ENCODE measurements around the gene MCCC1. TPM values are rescaled to one million over a fixed set of nuclear protein-coding genes. Genes with fewer than 3 reads are reported as not detected.

The MCCC1 gene
- polyA plus RNA-seq, 1 donor (not counting 4 experiments of a cell fraction or from before 2014, with no cell fraction given) = 11.7 TPM

DNA sequence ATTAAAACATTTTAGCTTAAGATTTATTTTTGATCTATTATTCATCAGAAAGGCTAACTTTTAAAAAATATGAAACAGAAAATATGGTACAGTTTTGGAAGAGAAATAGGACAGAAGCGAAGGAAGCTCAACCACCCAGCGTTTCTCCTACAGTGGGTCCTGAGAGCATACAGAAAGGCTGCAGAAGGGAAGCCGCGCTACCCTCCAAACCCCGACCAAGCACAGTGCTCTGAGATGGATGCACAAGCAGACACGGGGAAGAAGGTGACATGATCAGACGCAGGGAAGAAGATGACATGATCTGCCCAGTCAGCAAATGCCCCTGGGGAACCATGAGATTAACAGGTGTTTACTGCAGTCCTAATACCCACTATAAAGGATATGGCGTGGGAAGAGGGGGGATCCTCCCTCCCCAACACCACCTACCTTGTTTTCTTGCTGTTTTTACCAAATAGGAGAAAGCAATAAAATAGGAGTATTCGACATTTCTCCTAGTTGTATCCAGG, 133.4 kb downstream of the MCCC1 start:
- no peak for FAIRE-seq
- H3K27ac ChIP-seq (ENCODE audit: control insufficient read depth, insufficient read depth, low read length) = no peak overlapping the region
- H3K4me2 ChIP-seq (ENCODE audit: control insufficient read depth, extremely low read depth, insufficient read depth, low read depth, low read length) = no peak overlapping the region
- no peak overlapping the region for H3K9ac ChIP-seq (ENCODE audit: control insufficient read depth, extremely low read depth, insufficient read depth, low read length)
- no peaks in the 10 kb centered on the region for H3K9me3 ChIP-seq (ENCODE audit: control insufficient read depth, low read depth, low read length)
- no peak overlapping the region for H3K4me3 ChIP-seq (ENCODE audit: control insufficient read depth in 2 of 3, extremely low read depth in 1 of 3, insufficient read depth in 2 of 3, low read depth in 1 of 3, low read length in 3 of 3)
- DNase-seq (ENCODE audit: low read depth, low spot score) = no peak
- no peak overlapping the region for H2AFZ ChIP-seq (ENCODE audit: control insufficient read depth, low read length)
- no peak for TF ChIP-seq EZH2 (IDR thresholded peaks at IDR 0.05; ENCODE audit: low read length)
- TF ChIP-seq, protein P1, sequence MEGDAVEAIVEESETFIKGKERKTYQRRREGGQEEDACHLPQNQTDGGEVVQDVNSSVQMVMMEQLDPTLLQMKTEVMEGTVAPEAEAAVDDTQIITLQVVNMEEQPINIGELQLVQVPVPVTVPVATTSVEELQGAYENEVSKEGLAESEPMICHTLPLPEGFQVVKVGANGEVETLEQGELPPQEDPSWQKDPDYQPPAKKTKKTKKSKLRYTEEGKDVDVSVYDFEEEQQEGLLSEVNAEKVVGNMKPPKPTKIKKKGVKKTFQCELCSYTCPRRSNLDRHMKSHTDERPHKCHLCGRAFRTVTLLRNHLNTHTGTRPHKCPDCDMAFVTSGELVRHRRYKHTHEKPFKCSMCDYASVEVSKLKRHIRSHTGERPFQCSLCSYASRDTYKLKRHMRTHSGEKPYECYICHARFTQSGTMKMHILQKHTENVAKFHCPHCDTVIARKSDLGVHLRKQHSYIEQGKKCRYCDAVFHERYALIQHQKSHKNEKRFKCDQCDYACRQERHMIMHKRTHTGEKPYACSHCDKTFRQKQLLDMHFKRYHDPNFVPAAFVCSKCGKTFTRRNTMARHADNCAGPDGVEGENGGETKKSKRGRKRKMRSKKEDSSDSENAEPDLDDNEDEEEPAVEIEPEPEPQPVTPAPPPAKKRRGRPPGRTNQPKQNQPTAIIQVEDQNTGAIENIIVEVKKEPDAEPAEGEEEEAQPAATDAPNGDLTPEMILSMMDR (optimal IDR thresholded peaks at IDR 0.05 in 1 of 3, IDR thresholded peaks at IDR 0.05 in 1 of 3, conservative IDR thresholded peaks at IDR 0.05 in 1 of 3; ENCODE audit: extremely low read depth in 1 of 3, insufficient read depth in 2 of 3, low read length in 3 of 3) = no peak
- H3K27me3 ChIP-seq (ENCODE audit: control insufficient read depth, extremely low read depth, insufficient read depth, low read length) = no peaks in the 10 kb centered on the region
- no peaks in the 10 kb centered on the region for H4K20me1 ChIP-seq (ENCODE audit: control insufficient read depth, extremely low read depth, insufficient read depth, low read length)
- H3K36me3 ChIP-seq (ENCODE audit: control insufficient read depth in 2 of 2, extremely low read depth in 1 of 2, insufficient read depth in 2 of 2, low read length in 2 of 2) = peaks cover 0 to 6% of the 10 kb centered on the region in 2 experiments
- H3K79me2 ChIP-seq (ENCODE audit: control insufficient read depth, insufficient read depth, low read length) = peaks cover 43% of the 10 kb centered on the region
- dilution Hi-C loops (cut with MboI; ENCODE audit: extremely low pct_ligation_motif_present, low sequenced_read_pairs) = no loop called here
- peaks cover 2% of the 10 kb centered on the region for H3K9me1 ChIP-seq (ENCODE audit: control insufficient read depth, extremely low read depth, insufficient read depth, low read length)
- H3K4me1 ChIP-seq (ENCODE audit: control insufficient read depth, extremely low read depth, insufficient read depth, low read length) = peaks cover 12% of the 10 kb centered on the region

Other genes with a start within 250 kb of the MCCC1 start
- gene DCUN1D1, start 119.0 kb downstream of the MCCC1 start, polyA plus RNA-seq = 18.5 to 30.1 TPM (median 21.6 TPM) in 3 replicates
- gene LAMP3, start 63.2 kb upstream of the MCCC1 start, polyA plus RNA-seq = 1.1 to 3.2 TPM (median 2.1 TPM) in 3 replicates
- gene B3GNT5, start 153.8 kb upstream of the MCCC1 start, polyA plus RNA-seq = 39.7 to 66.6 TPM (median 42.0 TPM) in 3 replicates